Fibroblast of the aortic adventitia (primary cell): Measurements from ENCODE around the gene VTI1B. TPM values are rescaled to one million over a fixed set of nuclear protein-coding genes. Genes with fewer than 3 reads are reported as not detected.
A peak's percentile ranks its signal among the peaks of the same experiment; 100 is the strongest.
"Not testable (repeated sequence)": the region's sequence is repeated elsewhere in the genome, so short reads cannot be mapped to it uniquely, and the experiment has no call there.

ENCODE experiments used
- DNase-seq: peaks from one replicate; pipeline ENCODE4 v3.0.0-alpha.2; 2010; ENCODE audit warnings: low read depth
- H3K4me3 ChIP-seq: 2 replicates; pipeline ENCODE4 v1.5.1; 2011; ENCODE audit warnings: low read depth, mild to moderate bottlenecking, control low read depth, low read length, moderate library complexity
- small RNA-seq: library from RNA; depleted of rRNA; stranded (forward); fragments of <200 nt; gene quantifications from one replicate; pipeline ENCODE3, GENCODE V24; 2012
- total RNA-seq: library from RNA; depleted of rRNA; stranded (reverse); fragments of >200 nt; gene quantifications from 2 replicates; pipeline ENCODE4 v1.2.3, GENCODE V29; 2012; ENCODE audit warnings: low replicate concordance
- TF ChIP-seq, protein P1 (sequence below): IDR thresholded peaks from 2 replicates; pipeline ENCODE4 v1.5.1; 2011; ENCODE audit warnings: mild to moderate bottlenecking, low read length, control low read depth, inconsistent platforms; ENCODE audit not compliant: insufficient read depth

The VTI1B gene
- total RNA-seq, 1 donor, result 69.0 TPM

DNA sequence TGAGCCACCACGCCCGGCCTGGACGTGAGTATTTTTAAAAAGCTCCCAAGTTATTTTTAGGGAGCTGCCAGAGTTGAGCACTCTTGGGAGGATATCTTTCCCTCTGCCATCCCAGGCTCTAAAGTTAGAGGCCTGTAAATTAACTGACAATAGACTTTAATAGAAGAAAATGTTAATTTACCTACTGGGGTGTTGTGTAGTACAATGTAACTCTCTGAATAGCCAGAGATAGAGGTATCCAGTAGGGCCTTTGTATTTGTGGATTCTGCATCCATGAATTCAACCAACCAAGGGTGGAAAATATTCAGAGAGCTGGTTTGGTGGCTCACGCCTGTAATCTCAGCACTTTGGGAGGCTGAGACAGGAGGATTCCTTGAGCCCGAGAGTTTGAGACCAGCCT lies 66.8 kb downstream of the VTI1B start:
- H3K4me3 ChIP-seq, result no peak overlapping the region
- TF ChIP-seq, protein P1, sequence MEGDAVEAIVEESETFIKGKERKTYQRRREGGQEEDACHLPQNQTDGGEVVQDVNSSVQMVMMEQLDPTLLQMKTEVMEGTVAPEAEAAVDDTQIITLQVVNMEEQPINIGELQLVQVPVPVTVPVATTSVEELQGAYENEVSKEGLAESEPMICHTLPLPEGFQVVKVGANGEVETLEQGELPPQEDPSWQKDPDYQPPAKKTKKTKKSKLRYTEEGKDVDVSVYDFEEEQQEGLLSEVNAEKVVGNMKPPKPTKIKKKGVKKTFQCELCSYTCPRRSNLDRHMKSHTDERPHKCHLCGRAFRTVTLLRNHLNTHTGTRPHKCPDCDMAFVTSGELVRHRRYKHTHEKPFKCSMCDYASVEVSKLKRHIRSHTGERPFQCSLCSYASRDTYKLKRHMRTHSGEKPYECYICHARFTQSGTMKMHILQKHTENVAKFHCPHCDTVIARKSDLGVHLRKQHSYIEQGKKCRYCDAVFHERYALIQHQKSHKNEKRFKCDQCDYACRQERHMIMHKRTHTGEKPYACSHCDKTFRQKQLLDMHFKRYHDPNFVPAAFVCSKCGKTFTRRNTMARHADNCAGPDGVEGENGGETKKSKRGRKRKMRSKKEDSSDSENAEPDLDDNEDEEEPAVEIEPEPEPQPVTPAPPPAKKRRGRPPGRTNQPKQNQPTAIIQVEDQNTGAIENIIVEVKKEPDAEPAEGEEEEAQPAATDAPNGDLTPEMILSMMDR, result no peak
- DNase-seq, result no peak

DNA sequence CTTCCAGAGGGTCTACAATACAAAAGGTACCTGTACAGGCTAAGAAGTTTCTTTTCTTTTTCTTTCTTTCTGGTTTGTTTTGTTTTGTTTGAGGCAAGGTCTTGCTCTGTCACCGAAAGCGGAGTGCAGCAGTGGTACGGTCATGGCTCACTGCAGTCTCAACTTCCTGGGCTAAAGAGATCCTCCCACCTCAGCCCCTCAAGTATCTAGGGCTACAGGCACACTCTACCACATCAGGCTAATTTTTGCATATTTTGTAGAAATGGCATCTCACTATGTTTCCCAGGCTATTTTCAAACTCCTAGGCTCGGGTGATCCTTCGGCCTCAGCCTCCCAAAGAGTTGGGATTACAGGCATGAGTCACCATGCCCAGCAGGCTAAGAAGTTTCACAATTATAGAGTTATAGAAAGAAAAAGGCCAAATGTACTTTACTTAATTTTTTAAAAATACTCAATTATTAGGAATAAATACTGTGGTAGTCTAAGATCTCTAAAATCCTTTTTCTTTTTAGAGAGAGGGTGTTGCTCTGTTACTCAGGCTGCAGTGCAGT lies 71.4 kb downstream of the VTI1B start:
- no peak overlapping the region for H3K4me3 ChIP-seq
- TF ChIP-seq, protein P1, result no peak
- DNase-seq, result no peak

DNA sequence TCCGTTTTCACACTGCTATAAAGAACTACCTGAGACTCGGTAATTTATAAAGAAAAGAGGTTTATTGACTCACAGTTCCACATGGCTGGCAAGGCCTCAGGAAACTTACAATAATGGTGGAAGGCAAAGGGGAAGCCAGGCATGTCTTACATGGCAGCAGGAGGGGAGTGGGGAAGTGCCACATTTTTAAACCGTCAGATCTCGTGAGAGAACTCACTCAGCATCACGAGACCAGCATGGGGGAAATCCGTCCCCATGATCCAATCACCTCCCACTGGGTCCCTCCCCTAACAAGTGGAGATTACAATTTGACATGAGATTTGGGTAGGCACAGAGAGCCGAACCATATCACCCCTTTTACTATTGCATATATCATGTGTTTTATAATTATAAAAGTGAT lies 72.4 kb downstream of the VTI1B start:
- no peak for DNase-seq
- no peak overlapping the region for H3K4me3 ChIP-seq
- TF ChIP-seq, protein P1, result no peak

DNA sequence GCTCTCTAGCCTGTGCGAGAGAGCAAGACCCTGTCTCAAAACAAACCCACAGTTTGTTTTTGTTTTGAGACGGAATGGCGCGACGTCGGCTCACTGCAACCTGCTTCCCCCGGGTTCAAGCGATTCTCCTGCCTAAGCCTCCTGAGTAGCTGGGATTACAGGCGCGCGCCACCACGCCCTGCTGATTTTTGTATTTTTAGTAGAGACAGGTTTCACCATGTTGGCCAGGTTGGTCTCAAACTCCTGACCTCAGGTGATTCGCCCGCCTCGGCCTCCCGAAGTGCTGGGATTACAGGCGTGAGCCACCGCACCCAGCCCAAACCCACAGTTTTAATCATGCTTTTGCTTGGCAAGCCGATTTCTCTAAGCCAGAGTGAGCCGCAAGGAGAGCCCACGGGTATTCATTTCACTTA lies 73.9 kb downstream of the VTI1B start:
- DNase-seq, result not testable (repeated sequence)
- peak overlapping the region; percentile 87 for H3K4me3 ChIP-seq

DNA sequence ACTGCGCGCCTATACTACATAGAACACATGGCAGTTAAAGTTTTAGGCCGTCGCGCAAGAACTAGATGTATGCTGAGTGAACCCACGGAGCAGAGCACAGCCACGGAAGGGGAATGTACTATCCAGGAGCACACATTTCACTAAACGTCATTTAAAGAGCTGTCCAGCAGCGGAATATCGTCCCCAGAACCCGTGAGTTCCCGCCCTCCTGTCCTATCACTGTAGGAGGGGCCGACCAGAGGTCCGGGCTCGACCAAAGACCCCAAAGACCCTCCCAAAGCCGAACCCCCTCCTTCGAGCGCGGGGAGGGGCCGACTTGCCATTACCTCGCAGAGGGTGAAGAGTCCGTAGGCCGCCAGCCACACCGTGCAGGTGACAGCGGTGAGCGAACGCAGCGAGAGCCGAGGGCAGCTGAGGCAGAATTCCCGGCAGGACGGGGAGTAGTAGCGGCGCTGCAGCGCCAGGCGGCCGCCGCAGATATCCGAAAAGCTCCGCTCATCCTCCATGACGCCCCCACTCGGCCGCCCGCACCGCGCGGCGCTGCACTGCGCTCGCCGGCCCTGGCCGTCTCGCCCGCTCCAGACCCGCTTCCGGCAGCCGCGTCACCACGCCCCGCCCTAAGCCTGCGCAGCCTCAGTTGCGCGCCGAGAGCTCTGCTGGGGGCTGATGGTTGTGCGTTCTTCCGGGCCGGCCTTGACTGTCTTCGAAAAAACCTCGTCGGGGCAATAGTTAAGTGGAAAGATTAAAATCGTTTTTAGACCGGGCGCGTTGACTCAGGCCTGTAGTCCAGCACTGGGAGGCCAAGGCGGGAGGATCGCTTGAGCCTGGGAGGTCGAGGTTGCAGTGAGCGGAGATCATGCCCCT lies 74.5 kb downstream of the VTI1B start, which contains the start of gene PIGH:
TSS of gene PIGH (minus strand) at position 571 of the 864 bp plus-strand sequence. CDS start at position 506, 65 bp downstream.
- peak; percentile 80 for DNase-seq
- TF ChIP-seq, protein P1, result peak; percentile 58
- H3K4me3 ChIP-seq, result peak within 1 kb of the TSS; percentile 87

Small RNAs within 50 kb of the gene (small RNA-seq; reads per million reads assigned to genes)
- not detected for gene AL132640.3
- gene RF00019, result not detected
- not detected for gene RN7SL369P
- not detected for gene RNA5SP386

Other genes with a start within 250 kb of the VTI1B start
- 0.81 and 1.8 TPM in 2 replicates for gene TMEM229B, start 185.9 kb downstream of the VTI1B start, total RNA-seq
- 0.45 TPM in 1 of 2 replicates, not detected in the other for gene PLEKHH1, start 141.3 kb downstream of the VTI1B start, total RNA-seq
- gene PIGH, start 74.4 kb downstream of the VTI1B start, total RNA-seq, result 8.0 and 16.8 TPM in 2 replicates
- gene ARG2, start 54.7 kb downstream of the VTI1B start, total RNA-seq, result 0.74 and 7.0 TPM in 2 replicates
- 78.9 and 110 TPM in 2 replicates for gene RDH11, start 21.1 kb upstream of the VTI1B start, total RNA-seq
- 0.82 TPM in 1 of 2 replicates, not detected in the other for gene RDH12, start 27.3 kb upstream of the VTI1B start, total RNA-seq
- 24.3 and 30.8 TPM in 2 replicates for gene ZFYVE26, start 142.0 kb upstream of the VTI1B start, total RNA-seq
- 28.5 and 28.7 TPM in 2 replicates for gene RAD51B, start 145.1 kb upstream of the VTI1B start, total RNA-seq